ENCODE measurements around the gene PCSK9. TPM values are rescaled to one million over a fixed set of nuclear protein-coding genes. Genes with fewer than 3 reads are reported as not detected.

Gene PCSK9
- total RNA-seq, 1 experiment from 2014 or later: 0.26 TPM

- H3K4me3 ChIP-seq (ENCODE audit: low read depth in 2 of 2, low read length in 2 of 2): no peak overlapping the region
- POLR2A ChIA-PET: no interaction called here
- no peaks in the 10 kb centered on the region for H3K9me3 ChIP-seq (ENCODE audit: control insufficient read depth, insufficient read depth, low read depth, low read length)
- DNase-seq (ENCODE audit: low read depth, low spot score) (no peak), ATAC-seq (no peak)
- H3K4me1 ChIP-seq (ENCODE audit: control insufficient read depth, insufficient read depth, low read length): no peaks in the 10 kb centered on the region
- no peak overlapping the region for H3K27ac ChIP-seq (ENCODE audit: low read length)
- CTCF ChIA-PET: no interaction called here
- H3K27me3 ChIP-seq (ENCODE audit: control insufficient read depth, insufficient read depth, low read length): no peaks in the 10 kb centered on the region
- in situ Hi-C loops (cut with HindIII; ENCODE audit: low pct_unique_long_range_greater_than_20kb, low sequenced_read_pairs): no loop called here
- TF ChIP-seq SIN3A (IDR thresholded peaks at IDR 0.05; ENCODE audit: borderline replicate concordance, insufficient read depth, low read depth, low read length) (no peak), CTCF (IDR thresholded peaks at IDR 0.05) (no peak), TCF7L2 (IDR thresholded peaks at IDR 0.05; ENCODE audit: low read depth, low read length) (no peak), REST (IDR thresholded peaks at IDR 0.05; ENCODE audit: insufficient read depth in 1 of 2, low read depth in 2 of 2, low read length in 1 of 2) (no peak), POLR2AphosphoS5 (IDR thresholded peaks at IDR 0.05; ENCODE audit: low read depth, low read length) (no peak)
- no peaks in the 10 kb centered on the region for H3K36me3 ChIP-seq (ENCODE audit: control insufficient read depth, insufficient read depth, low read length)
- no TSS peak for BruUV-seq (replicated peaks)
- intact Hi-C loops (cut with micrococcal nuclease; ENCODE audit: unreplicated experiment): no loop called here
Measured at GRCh38 chr1:55010887-55011217, 28.5 kb upstream of the PCSK9 start.

DNA sequence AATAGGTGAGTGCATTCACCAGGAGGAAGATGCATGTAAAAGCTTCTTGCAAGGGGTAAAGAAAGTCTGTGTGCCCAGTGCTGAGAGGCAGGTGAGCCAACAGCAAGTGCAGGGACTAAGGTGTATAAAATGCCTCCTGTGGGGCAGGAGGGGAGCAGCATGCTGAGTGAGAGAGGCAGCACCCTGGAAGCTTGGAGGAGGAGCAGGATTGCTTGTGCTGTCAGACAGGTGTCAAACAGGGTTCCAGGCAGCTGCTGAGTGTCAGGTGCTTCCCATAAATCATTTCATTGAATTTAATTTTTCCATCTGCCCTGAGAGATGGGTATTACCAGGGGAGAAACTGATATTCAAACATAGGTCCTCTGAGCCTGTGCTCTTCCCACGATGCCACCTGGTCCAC, 26.7 kb upstream of the PCSK9 start:
- Histone ChIP-seq H3K27ac (ENCODE audit: low read length) (no peak overlapping the region), H3K36me3 (ENCODE audit: control insufficient read depth, insufficient read depth, low read length) (no peaks in the 10 kb centered on the region), H3K4me1 (ENCODE audit: control insufficient read depth, insufficient read depth, low read length) (no peaks in the 10 kb centered on the region), H3K4me3 (ENCODE audit: low read depth in 2 of 2, low read length in 2 of 2) (no peak overlapping the region), H3K27me3 (ENCODE audit: control insufficient read depth, insufficient read depth, low read length) (no peaks in the 10 kb centered on the region; the same call in 1 of the 2 replicates), H3K9me3 (ENCODE audit: control insufficient read depth, insufficient read depth, low read depth, low read length) (no peaks in the 10 kb centered on the region)
- ATAC-seq (no peak), DNase-seq (ENCODE audit: low read depth, low spot score) (no peak)
- no TSS peak for BruUV-seq (replicated peaks)
- in situ Hi-C loops (cut with HindIII; ENCODE audit: low pct_unique_long_range_greater_than_20kb, low sequenced_read_pairs) (no loop called here), intact Hi-C loops (cut with micrococcal nuclease; ENCODE audit: unreplicated experiment) (no loop called here)
- CTCF ChIA-PET: no interaction called here
- POLR2A ChIA-PET: interaction anchor here (0.6 kb wide), 1 partner anchor 53 kb away, joined by 3 read pairs; no protein-coding TSS in a partner anchor
- TF ChIP-seq SIN3A (IDR thresholded peaks at IDR 0.05; ENCODE audit: borderline replicate concordance, insufficient read depth, low read depth, low read length) (no peak), CTCF (IDR thresholded peaks at IDR 0.05) (no peak), REST (IDR thresholded peaks at IDR 0.05; ENCODE audit: insufficient read depth in 1 of 2, low read depth in 2 of 2, low read length in 1 of 2) (no peak), POLR2AphosphoS5 (IDR thresholded peaks at IDR 0.05; ENCODE audit: low read depth, low read length) (no peak), TCF7L2 (IDR thresholded peaks at IDR 0.05; ENCODE audit: low read depth, low read length) (no peak)

Data from Panc1 (cell line).